HCT116 (cell line): Measurements from ENCODE around the gene CCL1. TPM values are rescaled to one million over a fixed set of nuclear protein-coding genes. Genes with fewer than 3 reads are reported as not detected.

Experiments
- ATAC-seq: fragments of 200-7000 bp; cut with Tn5 transposase; 2 replicates; pipeline ENCODE4 v1.9.1; 2020; ENCODE audit warnings: mild to moderate bottlenecking, moderate library complexity
- BruUV-seq: library from RNA; stranded (reverse); fragments of 400-500 nt; replicated peaks from 2 replicates; lab custom pipeline; 2021; lab: Mats Ljungman, UMichigan
- CTCF ChIA-PET: fragments of 300-600 bp; sonication (Branson Sonifier 250); formaldehyde crosslinking; loops from one replicate; lab custom pipeline; 2021; ENCODE audit warnings: antibody characterized with exemption; lab: Charles Lee
- POLR2A ChIA-PET: fragments of 300-600, 350-600 bp; sonication (Branson Sonifier 250); formaldehyde crosslinking; loops from one replicate; lab custom pipeline; 2021; ENCODE audit warnings: antibody characterized with exemption; lab: Charles Lee
- RAD21 ChIA-PET, 2 experiments: fragments of 300-600 bp; sonication (Branson Sonifier 250); formaldehyde crosslinking; loops; one replicate each; lab custom pipeline; 2023; ENCODE audit warnings: low total read pairs in 2 of 2; ENCODE audit not compliant: uncharacterized antibody in 2 of 2, unreplicated experiment in 2 of 2, low non-redundant PET in 1 of 2; lab: Charles Lee
- DNase-seq: peaks from one replicate; pipeline ENCODE4 v3.0.0-alpha.2; 2010; ENCODE audit warnings: low read depth, low spot score
- H2AFZ ChIP-seq: fragments of 200-600 bp; shearing (Covaris generic), sonication (generic); 2 replicates; pipeline ENCODE4 v1.6.1; 2017; ENCODE audit warnings: low read depth, mixed run types, mixed read lengths, antibody characterized with exemption, low read length; ENCODE audit not compliant: poor library complexity, severe bottlenecking
- H3K27ac ChIP-seq: 2 replicates; pipeline ENCODE4 v1.5.1; 2012; ENCODE audit warnings: low read depth, low read length
- H3K27me3 ChIP-seq: fragments of 200-600 bp; sonication (generic); 2 replicates; pipeline ENCODE4 v1.6.1; 2016; ENCODE audit warnings: mixed run types, low read length, mixed read lengths; ENCODE audit not compliant: insufficient read depth
- H3K36me3 ChIP-seq, 2 experiments: fragments of 200-500 bp in 1 of 2; fragments of 200-600 bp in 1 of 2; sonication (Bioruptor generic) in 1 of 2; sonication (generic) in 1 of 2; 2 replicates each; pipeline versions ENCODE4 v1.5.1 to v1.6.1; 2014 to 2016; ENCODE audit warnings: low read length in 2 of 2, inconsistent platforms in 1 of 2, mixed read lengths in 1 of 2, mixed run types in 1 of 2; ENCODE audit not compliant: insufficient read depth in 2 of 2, control insufficient read depth in 1 of 2
- H3K4me1 ChIP-seq, 2 experiments: fragments of 200-600 bp in 1 of 2; sonication (generic) in 1 of 2; 2 replicates each; pipeline versions ENCODE4 v1.5.1 to v1.6.1; 2012 to 2017; ENCODE audit warnings: low read length in 2 of 2, inconsistent platforms in 1 of 2, mild to moderate bottlenecking in 1 of 2, mixed read lengths in 1 of 2, mixed run types in 1 of 2, moderate library complexity in 1 of 2; ENCODE audit not compliant: insufficient read depth in 2 of 2, control insufficient read depth in 1 of 2
- H3K4me2 ChIP-seq: fragments of 200-600 bp; sonication (generic); 2 replicates; pipeline ENCODE4 v1.6.1; 2017; ENCODE audit warnings: mixed run types, low read length, mixed read lengths
- H3K4me3 ChIP-seq, 2 experiments: fragments of 200-600 bp in 1 of 2; sonication (generic) in 1 of 2; replicated peaks in 1 of 2; 2 replicates each; pipeline ENCODE4 v1.5.1; 2011 to 2016; ENCODE audit warnings: low read length in 2 of 2, control low read depth in 1 of 2, low read depth in 1 of 2, mild to moderate bottlenecking in 1 of 2, mixed read lengths in 1 of 2, mixed run types in 1 of 2
- H3K79me2 ChIP-seq: fragments of 200-600 bp; sonication (generic); 2 replicates; pipeline ENCODE4 v1.6.1; 2017; ENCODE audit warnings: mild to moderate bottlenecking, mixed run types, low read length, moderate library complexity, mixed read lengths; ENCODE audit not compliant: insufficient read depth
- H3K9ac ChIP-seq: fragments of 200-600 bp; sonication (generic); 2 replicates; pipeline ENCODE4 v1.6.1; 2016; ENCODE audit warnings: low read length, mixed read lengths
- H3K9me2 ChIP-seq: fragments of 200-600 bp; sonication (generic), shearing (Covaris generic); 2 replicates; pipeline ENCODE4 v1.6.1; 2017; ENCODE audit warnings: mixed run types, mild to moderate bottlenecking, moderate library complexity; ENCODE audit not compliant: insufficient read depth
- H3K9me3 ChIP-seq, 2 experiments: fragments of 200-500 bp in 1 of 2; fragments of 200-600 bp in 1 of 2; sonication (Bioruptor generic) in 1 of 2; sonication (generic) in 1 of 2; 2 replicates each; pipeline ENCODE4 v1.6.1; 2014 to 2017; ENCODE audit warnings: low read length in 2 of 2, mixed read lengths in 2 of 2, inconsistent platforms in 1 of 2, low read depth in 1 of 2, mild to moderate bottlenecking in 1 of 2, mixed run types in 1 of 2, moderate library complexity in 1 of 2; ENCODE audit not compliant: control insufficient read depth in 1 of 2, insufficient read depth in 1 of 2
- H4K20me1 ChIP-seq: fragments of 200-600 bp; sonication (generic), shearing (Covaris generic); 2 replicates; pipeline ENCODE4 v1.6.1; 2017; ENCODE audit warnings: mixed run types, mild to moderate bottlenecking, moderate library complexity; ENCODE audit not compliant: insufficient read depth
- ATF3 ChIP-seq: IDR thresholded peaks from 2 replicates; pipeline ENCODE4 v1.6.1; 2012
- FOSL1 ChIP-seq: IDR thresholded peaks from 2 replicates; pipeline ENCODE4 v1.6.1; 2012; ENCODE audit warnings: low read depth
- JUND ChIP-seq: IDR thresholded peaks from 2 replicates; pipeline ENCODE4 v1.6.1; 2012
- POLR2A ChIP-seq: IDR thresholded peaks from 2 replicates; pipeline ENCODE4 v1.7.0; 2011; ENCODE audit warnings: borderline replicate concordance; ENCODE audit not compliant: insufficient read depth, insufficient read length; ENCODE audit errors: extremely low read depth
- SRF ChIP-seq: IDR thresholded peaks from 2 replicates; pipeline ENCODE4 v1.6.1; 2012; ENCODE audit warnings: low read depth
- TCF7L2 ChIP-seq: IDR thresholded peaks from 2 replicates; pipeline ENCODE4 v1.7.0; 2011; ENCODE audit warnings: borderline replicate concordance, inconsistent platforms; ENCODE audit not compliant: insufficient read depth, insufficient read length; ENCODE audit errors: extremely low read depth
- YY1 ChIP-seq: IDR thresholded peaks from 2 replicates; pipeline ENCODE4 v1.6.1; 2011; ENCODE audit warnings: low read length, low read depth, moderate library complexity, mild to moderate bottlenecking; ENCODE audit not compliant: insufficient replicate concordance; ENCODE audit errors: extremely low read depth
- ZBTB33 ChIP-seq: IDR thresholded peaks from 2 replicates; pipeline ENCODE4 v1.6.1; 2011; ENCODE audit warnings: mild to moderate bottlenecking, low read length, moderate library complexity; ENCODE audit not compliant: insufficient replicate concordance; ENCODE audit errors: extremely low read depth
- ZFX ChIP-seq: fragments of 450-650 bp; IDR thresholded peaks from 2 replicates; pipeline ENCODE4 v1.6.1; 2017
- ZNF274 ChIP-seq: fragments of 200-500 bp; sonication (Bioruptor generic); IDR thresholded peaks from 2 replicates; pipeline ENCODE4 v1.6.1; 2014; ENCODE audit warnings: mild to moderate bottlenecking, low read depth, low read length, inconsistent platforms
- intact Hi-C: fragments of 100-400 bp; cut with micrococcal nuclease; formaldehyde crosslinking; loops from 2 replicates; pipeline ENCODE4 v1.10.0; 2022
- total RNA-seq: library from RNA; stranded (reverse); gene quantifications from one replicate; pipeline ENCODE4 v1.2.1, GENCODE V29; 2021; ENCODE audit not compliant: unreplicated experiment
- TF ChIP-seq, protein P1 (sequence below), 3 experiments: fragments of 200-600 bp in 1 of 3; sonication (generic) in 1 of 3; IDR thresholded peaks in 2 of 3; conservative IDR thresholded peaks in 1 of 3; 2 replicates each; pipeline ENCODE4 v1.5.1; 2012 to 2017; ENCODE audit warnings: low read depth in 2 of 3, low read length in 2 of 3, antibody characterized with exemption in 1 of 3, borderline replicate concordance in 1 of 3, control low read depth in 1 of 3, mild to moderate bottlenecking in 1 of 3, mixed read lengths in 1 of 3, mixed run types in 1 of 3, moderate library complexity in 1 of 3; ENCODE audit not compliant: insufficient read depth in 1 of 3

Gene CCL1
- total RNA-seq, 1 experiment from 2014 or later: not detected

GRCh38 chr17:34398990-34399389 lies 36.0 kb upstream of the CCL1 start:
- no peak for ATAC-seq
- H3K4me1 ChIP-seq: no peaks in the 10 kb centered on the region
- TF ChIP-seq, protein P1, sequence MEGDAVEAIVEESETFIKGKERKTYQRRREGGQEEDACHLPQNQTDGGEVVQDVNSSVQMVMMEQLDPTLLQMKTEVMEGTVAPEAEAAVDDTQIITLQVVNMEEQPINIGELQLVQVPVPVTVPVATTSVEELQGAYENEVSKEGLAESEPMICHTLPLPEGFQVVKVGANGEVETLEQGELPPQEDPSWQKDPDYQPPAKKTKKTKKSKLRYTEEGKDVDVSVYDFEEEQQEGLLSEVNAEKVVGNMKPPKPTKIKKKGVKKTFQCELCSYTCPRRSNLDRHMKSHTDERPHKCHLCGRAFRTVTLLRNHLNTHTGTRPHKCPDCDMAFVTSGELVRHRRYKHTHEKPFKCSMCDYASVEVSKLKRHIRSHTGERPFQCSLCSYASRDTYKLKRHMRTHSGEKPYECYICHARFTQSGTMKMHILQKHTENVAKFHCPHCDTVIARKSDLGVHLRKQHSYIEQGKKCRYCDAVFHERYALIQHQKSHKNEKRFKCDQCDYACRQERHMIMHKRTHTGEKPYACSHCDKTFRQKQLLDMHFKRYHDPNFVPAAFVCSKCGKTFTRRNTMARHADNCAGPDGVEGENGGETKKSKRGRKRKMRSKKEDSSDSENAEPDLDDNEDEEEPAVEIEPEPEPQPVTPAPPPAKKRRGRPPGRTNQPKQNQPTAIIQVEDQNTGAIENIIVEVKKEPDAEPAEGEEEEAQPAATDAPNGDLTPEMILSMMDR (IDR thresholded peaks at IDR 0.05 in 2 of 3, conservative IDR thresholded peaks at IDR 0.05 in 1 of 3; ENCODE audit: borderline replicate concordance in 1 of 3, insufficient read depth in 1 of 3, low read depth in 2 of 3, low read length in 2 of 3): no peak
- TF ChIP-seq SRF (no peak), YY1 (no peak), ZFX (no peak), ZBTB33 (no peak), FOSL1 (no peak), JUND (no peak), ATF3 (no peak), ZNF274 (no peak), TCF7L2 (no peak), POLR2A (no peak)
- TF ChIP-seq, all 23 proteins: peak for 0
- Histone ChIP-seq H2AFZ (no peak overlapping the region), H3K4me2 (no peak overlapping the region), H3K9me3 (no peaks in the 10 kb centered on the region), H4K20me1 (no peaks in the 10 kb centered on the region), H3K9ac (no peak overlapping the region), H3K27ac (no peak overlapping the region), H3K79me2 (no peaks in the 10 kb centered on the region), H3K27me3 (peaks cover 39% of the 10 kb centered on the region), H3K4me3 (no peak overlapping the region), H3K9me2 (no peaks in the 10 kb centered on the region), H3K36me3 (no peaks in the 10 kb centered on the region)
- no TSS peak for BruUV-seq
- CTCF ChIA-PET: interaction anchor here (0.8 to 1.5 kb wide), 2 partner anchors 21 to 38 kb away, joined by 4 to 5 read pairs; no protein-coding TSS in a partner anchor
- DNase-seq: no peak
- RAD21 ChIA-PET: no interaction called here
- POLR2A ChIA-PET: interaction anchor here (0.5 kb wide), 1 partner anchor 1784 kb away, joined by 3 read pairs; no protein-coding TSS in a partner anchor
- intact Hi-C loops: no loop called here
